NB4 (cell line): ENCODE results near the gene MXRA7.

ENCODE experiments used
- DNase-seq: peaks from one replicate; pipeline ENCODE4 v3.0.0; 2010; ENCODE audit warnings: low read depth
- H3K4me3 ChIP-seq: one replicate; pipeline ENCODE4 v1.5.1; 2011; ENCODE audit warnings: mild to moderate bottlenecking, low read depth, low read length, moderate library complexity
- MYC ChIP-seq: IDR thresholded peaks from 2 replicates; pipeline ENCODE4 v1.6.1; 2011; ENCODE audit warnings: low read depth, low read length
- POLR2A ChIP-seq: IDR thresholded peaks from 2 replicates; pipeline ENCODE4 v1.6.1; 2011; ENCODE audit warnings: mild to moderate bottlenecking; ENCODE audit not compliant: insufficient read length; ENCODE audit errors: extremely low read depth
- TF ChIP-seq, protein P1 (sequence below): IDR thresholded peaks from 2 replicates; pipeline ENCODE4 v1.6.1; 2011; ENCODE audit warnings: low read depth, low read length
- TF ChIP-seq, protein P2 (sequence below): IDR thresholded peaks from one replicate; pipeline ENCODE4 v1.5.1; 2012; ENCODE audit warnings: low read depth, low read length

The MXRA7 gene

DNA sequence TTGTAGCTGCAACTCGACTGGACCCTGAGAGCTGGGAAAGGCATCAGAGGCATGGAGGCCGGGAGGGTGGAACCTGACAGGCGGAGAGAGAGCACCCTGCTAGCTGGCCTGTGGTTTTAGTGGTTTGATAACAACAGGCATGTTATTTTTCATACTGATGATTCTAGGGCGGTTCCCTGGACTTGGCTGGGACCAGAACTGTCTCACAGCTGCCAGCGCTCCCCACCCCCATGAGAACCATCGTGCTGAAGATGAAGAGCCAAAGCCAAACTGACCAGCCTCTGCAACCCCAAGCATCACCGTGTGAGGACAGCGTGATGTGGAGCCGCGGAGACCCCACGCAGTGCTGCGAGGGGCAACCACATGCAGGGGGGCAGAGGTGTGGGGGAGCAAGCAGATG lies 28.5 kb downstream of the MXRA7 start:
- TF ChIP-seq, protein P1, sequence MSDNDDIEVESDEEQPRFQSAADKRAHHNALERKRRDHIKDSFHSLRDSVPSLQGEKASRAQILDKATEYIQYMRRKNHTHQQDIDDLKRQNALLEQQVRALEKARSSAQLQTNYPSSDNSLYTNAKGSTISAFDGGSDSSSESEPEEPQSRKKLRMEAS: no peak
- TF ChIP-seq POLR2A (no peak), MYC (no peak)
- TF ChIP-seq, protein P2, sequence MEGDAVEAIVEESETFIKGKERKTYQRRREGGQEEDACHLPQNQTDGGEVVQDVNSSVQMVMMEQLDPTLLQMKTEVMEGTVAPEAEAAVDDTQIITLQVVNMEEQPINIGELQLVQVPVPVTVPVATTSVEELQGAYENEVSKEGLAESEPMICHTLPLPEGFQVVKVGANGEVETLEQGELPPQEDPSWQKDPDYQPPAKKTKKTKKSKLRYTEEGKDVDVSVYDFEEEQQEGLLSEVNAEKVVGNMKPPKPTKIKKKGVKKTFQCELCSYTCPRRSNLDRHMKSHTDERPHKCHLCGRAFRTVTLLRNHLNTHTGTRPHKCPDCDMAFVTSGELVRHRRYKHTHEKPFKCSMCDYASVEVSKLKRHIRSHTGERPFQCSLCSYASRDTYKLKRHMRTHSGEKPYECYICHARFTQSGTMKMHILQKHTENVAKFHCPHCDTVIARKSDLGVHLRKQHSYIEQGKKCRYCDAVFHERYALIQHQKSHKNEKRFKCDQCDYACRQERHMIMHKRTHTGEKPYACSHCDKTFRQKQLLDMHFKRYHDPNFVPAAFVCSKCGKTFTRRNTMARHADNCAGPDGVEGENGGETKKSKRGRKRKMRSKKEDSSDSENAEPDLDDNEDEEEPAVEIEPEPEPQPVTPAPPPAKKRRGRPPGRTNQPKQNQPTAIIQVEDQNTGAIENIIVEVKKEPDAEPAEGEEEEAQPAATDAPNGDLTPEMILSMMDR: no peak
- DNase-seq: no peak
- no peak overlapping the region for H3K4me3 ChIP-seq

DNA sequence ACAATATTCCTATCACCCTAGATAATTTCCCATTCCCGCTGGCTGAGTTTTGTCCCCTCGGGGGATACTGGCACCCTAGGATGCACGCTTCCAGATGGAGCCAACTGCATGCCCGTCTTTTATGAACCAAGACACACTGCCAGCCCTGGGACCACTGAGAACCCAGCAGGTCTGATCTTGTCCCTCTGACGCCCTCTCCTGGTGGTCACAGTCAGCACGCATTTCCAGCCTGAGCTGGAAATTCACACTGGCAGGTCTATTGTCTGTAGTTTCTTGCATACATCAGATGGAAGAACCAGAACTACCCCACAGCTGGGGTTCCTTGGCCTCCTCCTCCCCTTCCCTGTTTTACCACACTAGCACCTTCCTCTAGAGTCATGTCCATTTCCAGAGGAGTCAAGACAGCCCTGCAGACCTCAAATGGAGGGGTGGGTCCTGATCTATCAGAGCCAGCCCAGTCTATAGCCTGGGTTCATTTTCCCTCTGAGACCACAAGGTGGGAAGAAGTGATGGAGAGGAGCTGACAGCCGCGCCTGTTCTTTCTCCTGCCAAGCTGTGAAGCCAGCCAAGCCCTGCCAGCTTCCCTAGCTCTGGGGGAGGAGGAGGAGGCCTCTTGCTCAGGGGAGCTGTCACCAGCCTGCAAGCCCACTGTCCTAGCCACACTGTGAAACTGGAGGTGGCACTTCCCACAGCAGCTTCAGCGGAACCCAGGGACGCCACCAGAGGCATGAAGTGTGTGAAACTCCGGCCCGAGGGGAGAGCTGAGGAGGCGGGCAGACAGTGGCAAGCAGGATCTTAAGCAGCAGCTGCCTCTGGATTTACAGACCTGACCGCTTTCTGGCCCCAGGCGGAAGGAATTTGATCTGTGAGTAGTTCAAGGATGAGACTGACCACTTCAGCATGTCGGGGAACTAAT lies 29.3 kb downstream of the MXRA7 start:
- peak; percentile 80 for DNase-seq
- TF ChIP-seq MYC (no peak), POLR2A (no peak)
- TF ChIP-seq, protein P1: peak; percentile 52
- TF ChIP-seq, protein P2: peak; percentile 89
- no peak overlapping the region for H3K4me3 ChIP-seq

DNA sequence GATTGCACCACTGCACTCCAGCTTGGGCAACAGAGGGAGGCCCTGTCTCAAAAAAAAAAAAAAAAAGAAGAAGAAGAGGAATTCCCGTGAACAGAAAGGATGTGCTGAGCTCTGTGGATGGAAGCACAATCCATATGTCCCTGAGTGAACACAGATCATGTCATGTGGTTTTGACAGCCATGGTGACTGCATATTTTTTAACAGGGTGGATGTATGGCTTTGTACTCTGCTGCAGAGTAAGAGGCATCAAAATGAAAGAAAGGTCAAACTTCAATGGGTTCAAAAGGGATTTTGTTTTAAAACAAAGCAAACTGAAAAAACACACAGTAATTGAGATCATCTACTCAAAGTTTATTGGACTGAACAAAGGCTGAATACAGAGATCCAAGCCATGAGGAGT lies 31.5 kb downstream of the MXRA7 start:
- H3K4me3 ChIP-seq: no peak overlapping the region
- no peak for DNase-seq
- TF ChIP-seq MYC: no peak

DNA sequence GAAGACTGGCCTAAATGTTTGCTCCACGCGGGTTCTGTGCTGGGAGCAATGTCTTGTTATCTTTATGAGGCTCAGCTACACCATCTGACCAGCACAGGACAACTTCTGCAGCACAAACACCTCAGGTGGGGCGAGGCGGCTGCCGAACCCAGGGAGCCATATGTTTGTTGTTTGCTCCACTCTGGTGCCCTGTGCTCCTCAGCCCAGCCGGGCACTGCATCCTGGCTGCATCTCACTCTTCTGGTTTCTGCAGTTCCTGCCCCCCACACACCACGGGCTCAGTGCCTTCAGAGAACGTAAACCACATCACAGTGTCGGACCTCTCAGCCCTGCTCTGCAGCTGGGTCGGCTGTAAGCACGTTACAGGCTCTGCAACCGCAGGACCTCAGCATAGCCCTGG lies 32.4 kb downstream of the MXRA7 start:
- peak; percentile 51 for DNase-seq
- TF ChIP-seq, protein P2: no peak
- no peak for TF ChIP-seq MYC
- no peak for TF ChIP-seq POLR2A
- TF ChIP-seq, protein P1: no peak
- H3K4me3 ChIP-seq: no peak overlapping the region

DNA sequence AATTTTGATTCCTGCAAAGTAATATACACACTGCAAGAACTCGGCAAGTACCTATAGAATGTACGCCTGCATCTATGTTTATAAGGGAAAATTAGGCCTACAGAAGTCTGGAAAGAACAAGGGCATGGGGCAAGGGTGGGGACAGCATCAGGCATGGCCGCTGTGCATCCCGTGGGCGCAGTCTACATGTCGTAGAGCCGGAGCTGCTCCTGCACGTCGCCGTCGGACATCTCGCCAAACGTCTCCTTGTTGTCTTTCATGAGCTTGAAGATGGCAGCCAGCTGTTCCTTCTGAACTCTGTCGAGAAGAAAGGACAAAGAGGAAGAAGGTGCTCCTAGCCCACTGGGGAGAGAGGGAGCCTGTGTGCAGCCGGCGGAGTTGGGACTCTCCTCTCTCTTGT lies 33.4 kb downstream of the MXRA7 start:
- DNase-seq: no peak
- no peak overlapping the region for H3K4me3 ChIP-seq
- TF ChIP-seq MYC: no peak
- TF ChIP-seq, protein P1: no peak
- no peak for TF ChIP-seq POLR2A
- TF ChIP-seq, protein P2: no peak

DNA sequence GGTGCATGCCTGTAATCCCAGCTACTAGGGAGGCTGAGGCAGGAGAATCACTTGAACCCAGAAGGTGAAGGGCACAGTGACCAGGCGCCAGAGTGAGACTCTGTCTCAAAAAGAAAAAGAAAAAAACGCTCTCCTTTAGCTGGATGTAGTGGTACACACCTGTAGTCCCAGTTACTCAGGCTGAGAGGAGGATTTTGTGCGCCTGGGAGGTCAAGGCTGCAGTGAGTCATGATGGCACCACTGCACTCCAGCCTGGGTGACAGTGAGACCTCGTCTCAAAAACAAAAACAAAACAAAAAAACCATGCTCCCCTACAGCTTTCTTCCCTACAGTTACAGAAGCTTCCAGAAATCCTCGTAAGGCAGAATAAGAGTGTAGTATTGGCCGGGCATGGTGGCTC lies 34.1 kb downstream of the MXRA7 start:
- DNase-seq: no peak
- no peak overlapping the region for H3K4me3 ChIP-seq
- TF ChIP-seq MYC (no peak), POLR2A (no peak)
- TF ChIP-seq, protein P1: no peak
- TF ChIP-seq, protein P2: no peak
